Breast epithelium (tissue), 3 donors: ENCODE results near the gene CCDC38.

Experiments
- CTCF ChIP-seq, 3 donors: fragments of 450-650 bp; IDR thresholded peaks; one replicate each; pipeline ENCODE4 v1.5.1; 2016 to 2017; ENCODE audit warnings: antibody characterized with exemption in 3 of 3, mild to moderate bottlenecking in 3 of 3, moderate library complexity in 3 of 3
- POLR2A ChIP-seq: fragments of 450-650 bp; IDR thresholded peaks from one replicate; pipeline ENCODE4 v1.6.1; 2016; ENCODE audit warnings: antibody characterized with exemption, mild to moderate bottlenecking, moderate library complexity

- TF ChIP-seq CTCF (IDR thresholded peaks at IDR 0.05) (no peak), POLR2A (no peak)
Measured at GRCh38 chr12:95984682-95985081, 42.3 kb upstream of the CCDC38 start.
